Ovary (tissue), 3 donors: ENCODE data around the gene CHN2.

Experiments used
- EP300 ChIP-seq: sonication (generic); formaldehyde crosslinking; IDR thresholded peaks from one replicate; pipeline ENCODE4 v1.6.1; 2017; ENCODE audit warnings: antibody characterized with exemption
- POLR2A ChIP-seq: fragments of 450-650 bp; IDR thresholded peaks from one replicate; pipeline ENCODE4 v1.6.1; 2017; ENCODE audit warnings: antibody characterized with exemption, mild to moderate bottlenecking, moderate library complexity
- TF ChIP-seq, protein P1 (sequence below), 3 donors: fragments of 450-650 bp in 2 of 3; fragments of 200-600 bp in 1 of 3; IDR thresholded peaks; one replicate each; pipeline versions ENCODE4 v1.5.1 to v1.8.0; 2016 to 2022; ENCODE audit warnings: antibody characterized with exemption in 3 of 3, mild to moderate bottlenecking in 1 of 3
- donor health status: DM: no; HTN: no; CAD: no.

- no peak for TF ChIP-seq EP300
- TF ChIP-seq, protein P1, sequence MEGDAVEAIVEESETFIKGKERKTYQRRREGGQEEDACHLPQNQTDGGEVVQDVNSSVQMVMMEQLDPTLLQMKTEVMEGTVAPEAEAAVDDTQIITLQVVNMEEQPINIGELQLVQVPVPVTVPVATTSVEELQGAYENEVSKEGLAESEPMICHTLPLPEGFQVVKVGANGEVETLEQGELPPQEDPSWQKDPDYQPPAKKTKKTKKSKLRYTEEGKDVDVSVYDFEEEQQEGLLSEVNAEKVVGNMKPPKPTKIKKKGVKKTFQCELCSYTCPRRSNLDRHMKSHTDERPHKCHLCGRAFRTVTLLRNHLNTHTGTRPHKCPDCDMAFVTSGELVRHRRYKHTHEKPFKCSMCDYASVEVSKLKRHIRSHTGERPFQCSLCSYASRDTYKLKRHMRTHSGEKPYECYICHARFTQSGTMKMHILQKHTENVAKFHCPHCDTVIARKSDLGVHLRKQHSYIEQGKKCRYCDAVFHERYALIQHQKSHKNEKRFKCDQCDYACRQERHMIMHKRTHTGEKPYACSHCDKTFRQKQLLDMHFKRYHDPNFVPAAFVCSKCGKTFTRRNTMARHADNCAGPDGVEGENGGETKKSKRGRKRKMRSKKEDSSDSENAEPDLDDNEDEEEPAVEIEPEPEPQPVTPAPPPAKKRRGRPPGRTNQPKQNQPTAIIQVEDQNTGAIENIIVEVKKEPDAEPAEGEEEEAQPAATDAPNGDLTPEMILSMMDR (IDR thresholded peaks at IDR 0.05): no peak
- TF ChIP-seq POLR2A: no peak
Observed at GRCh38 chr7:29457141-29457561, 262.6 kb downstream of the CHN2 start.
